HepG2 (cell line): ENCODE data around the gene SLCO2B1.

Experiments used
- AKAP8 ChIP-seq: sonication (generic); formaldehyde crosslinking; IDR thresholded peaks from 2 replicates; pipeline ENCODE4 v1.5.1; 2020; ENCODE audit warnings: mild to moderate bottlenecking, missing genetic modification reagents
- GABPA ChIP-seq, 2 experiments: IDR thresholded peaks; 2 replicates each; pipeline ENCODE4 v1.6.1; 2011 to 2016; ENCODE audit warnings: low read depth in 2 of 2, low read length in 1 of 2, missing biosample characterization in 1 of 2, missing genetic modification characterization in 1 of 2
- ZNF883 ChIP-seq: sonication (generic); formaldehyde crosslinking; IDR thresholded peaks from 2 replicates; pipeline ENCODE4 v1.5.1; 2020; ENCODE audit warnings: mild to moderate bottlenecking, missing genetic modification reagents; ENCODE audit errors: not compliant biosample characterization

GRCh38 chr11:75182664-75183063, 31.8 kb downstream of the SLCO2B1 start:
- TF ChIP-seq ZNF883 (CRISPR knock-in tag) (no peak), GABPA (IDR thresholded peaks at IDR 0.05; ENCODE audit: low read depth, low read length) (no peak), GABPA (CRISPR knock-in tag; IDR thresholded peaks at IDR 0.05; ENCODE audit: low read depth) (no peak), AKAP8 (no peak)
